ENCODE measurements around the gene YBX3.
A peak's percentile ranks its signal among the peaks of the same experiment; 100 is the strongest.

YBX3 gene

GRCh38 chr12:10721651-10722501, 1.2 kb downstream of the YBX3 start:
- peak; percentile 85 for DNase-seq

DNA sequence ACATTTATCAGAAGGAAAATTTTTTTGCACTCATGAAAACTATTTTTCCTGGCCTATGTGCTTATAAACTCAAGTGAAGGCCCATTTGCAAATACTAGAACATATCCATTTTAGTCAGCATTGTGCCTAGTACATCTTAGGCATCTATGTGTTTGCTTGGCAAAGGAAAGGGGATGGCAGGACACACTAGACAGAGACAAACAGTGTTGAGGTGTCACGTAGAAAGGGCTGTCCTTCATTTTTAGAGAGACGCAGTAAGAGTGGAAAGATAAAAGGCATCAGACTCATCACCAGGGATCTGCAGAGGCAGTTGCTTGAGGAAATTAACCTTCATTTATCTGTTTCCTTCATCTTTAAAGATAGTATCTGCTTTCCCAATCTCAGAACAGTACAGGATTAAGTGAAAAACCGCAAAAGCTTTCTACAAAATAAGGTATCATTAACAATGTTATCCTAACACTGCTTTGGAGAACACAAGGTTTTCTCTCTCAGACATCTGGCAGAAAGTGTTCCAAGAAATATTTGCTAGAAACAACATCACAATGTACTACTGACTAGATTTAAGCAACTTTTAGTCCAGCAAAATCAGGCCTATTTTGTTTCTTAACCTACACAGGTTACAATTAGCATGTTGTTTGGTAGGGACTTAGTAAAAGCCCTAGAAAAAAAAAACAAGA, 2.0 kb downstream of the YBX3 start:
- no peak for DNase-seq

DNA sequence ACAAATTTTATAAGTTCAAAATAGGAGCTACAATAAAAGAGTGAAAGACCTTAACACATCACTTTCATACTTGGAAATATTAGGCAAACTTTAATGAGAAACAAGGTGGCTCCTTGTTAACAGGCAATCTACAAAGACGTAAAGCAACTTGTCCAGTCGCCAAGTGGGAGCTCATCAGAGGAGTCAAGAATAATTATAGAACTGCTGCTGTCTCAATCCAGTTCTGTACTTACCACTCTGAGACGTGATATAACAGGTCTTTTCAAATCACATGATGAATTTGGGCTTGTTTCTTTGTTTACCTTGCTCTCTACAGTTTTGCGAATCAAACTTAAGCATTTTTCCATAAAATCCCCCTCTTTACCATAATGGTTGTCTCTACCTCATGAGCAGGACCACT, 3.6 kb downstream of the YBX3 start:
- DNase-seq = no peak

- no peak for DNase-seq
Observed at GRCh38 chr12:10718279-10718821, 4.8 kb downstream of the YBX3 start.

DNA sequence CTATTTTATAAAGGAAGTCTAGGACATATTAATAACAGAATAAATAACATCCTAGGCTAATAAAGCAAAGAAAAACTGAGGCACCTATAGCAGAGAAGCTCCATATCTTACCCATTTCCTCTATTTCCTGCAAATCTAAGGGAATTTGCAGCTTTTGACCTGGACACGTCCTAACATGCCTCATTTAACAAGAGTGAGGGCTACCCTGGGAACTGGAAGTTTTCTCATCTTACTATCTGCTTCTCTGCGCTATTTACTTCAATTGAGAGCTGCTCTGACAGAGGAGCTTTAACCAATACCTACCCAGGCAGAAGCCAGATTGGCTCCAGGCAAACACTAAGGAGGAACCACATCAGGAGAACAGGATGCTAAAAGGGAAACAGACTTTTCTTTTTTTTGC, 5.7 kb downstream of the YBX3 start:
- DNase-seq = no peak

- DNase-seq = peak; percentile 68
Observed at GRCh38 chr12:10716704-10717315, 6.3 kb downstream of the YBX3 start.

DNA sequence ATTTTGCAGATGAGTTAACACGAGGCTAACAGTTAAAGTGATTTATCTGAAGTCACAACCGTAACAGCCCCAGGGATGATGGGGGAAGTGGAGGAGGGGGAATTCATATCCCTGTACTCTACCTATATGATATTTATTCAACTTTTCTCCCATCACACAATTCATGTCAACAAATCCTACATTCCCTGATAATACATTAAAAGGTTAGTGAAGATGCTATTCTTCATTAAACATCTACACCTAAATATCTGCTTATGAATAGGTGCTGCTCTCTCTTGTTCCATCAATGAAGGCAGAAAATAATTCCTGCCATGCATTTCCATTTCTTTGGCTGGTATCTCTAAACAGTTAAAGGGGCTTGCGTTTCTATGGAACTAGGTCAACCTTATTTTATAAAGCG, 6.8 kb downstream of the YBX3 start:
- no peak for DNase-seq

- DNase-seq = no peak
Observed at GRCh38 chr12:10715491-10715890, 7.6 kb downstream of the YBX3 start.

DNA sequence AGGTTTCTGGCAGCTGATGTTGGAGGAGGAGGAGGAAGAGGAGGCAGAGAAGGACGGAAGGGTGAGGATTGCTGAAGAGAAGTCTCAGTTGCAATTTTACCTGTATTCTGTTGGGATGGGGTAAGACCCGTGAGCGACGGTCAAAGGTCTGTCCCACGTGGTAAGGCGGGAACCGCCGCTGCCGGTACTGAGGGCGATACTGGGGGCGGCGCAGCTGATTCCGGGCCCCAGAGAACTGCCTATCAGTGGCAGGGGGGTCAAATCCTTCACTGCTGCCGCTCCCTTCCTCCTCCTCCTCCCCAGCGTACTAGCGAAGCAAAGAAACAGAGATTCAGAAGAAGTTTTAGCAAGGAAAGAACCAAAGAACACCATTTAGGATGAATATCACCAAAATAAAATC, 13.3 kb downstream of the YBX3 start:
- no peak for DNase-seq

DNA sequence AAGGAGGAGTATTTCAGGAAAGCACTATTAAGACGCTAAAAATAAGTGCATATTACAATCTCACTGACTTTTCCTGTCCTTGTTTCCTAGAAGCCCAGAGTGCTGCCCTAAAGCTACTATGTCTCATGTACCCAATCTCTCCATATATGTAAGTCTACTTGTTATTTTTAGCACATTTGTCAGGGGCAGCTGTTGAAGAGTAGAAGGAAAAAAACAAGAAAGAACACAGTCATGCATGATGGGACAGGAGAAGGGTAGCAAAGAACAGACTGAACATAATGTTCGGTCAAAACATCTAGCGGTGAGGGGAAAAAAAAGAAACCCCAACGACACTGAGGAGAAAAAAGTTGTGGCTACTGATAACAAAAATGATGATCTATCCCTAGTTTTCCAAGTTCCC, 14.3 kb downstream of the YBX3 start:
- no peak for DNase-seq

GRCh38 chr12:10705655-10706054, 17.5 kb downstream of the YBX3 start:
- no peak for DNase-seq

GRCh38 chr12:10701843-10702242, 21.3 kb downstream of the YBX3 start:
- no peak for DNase-seq

GRCh38 chr12:10701131-10701681, 21.9 kb downstream of the YBX3 start:
- DNase-seq = no peak

DNA sequence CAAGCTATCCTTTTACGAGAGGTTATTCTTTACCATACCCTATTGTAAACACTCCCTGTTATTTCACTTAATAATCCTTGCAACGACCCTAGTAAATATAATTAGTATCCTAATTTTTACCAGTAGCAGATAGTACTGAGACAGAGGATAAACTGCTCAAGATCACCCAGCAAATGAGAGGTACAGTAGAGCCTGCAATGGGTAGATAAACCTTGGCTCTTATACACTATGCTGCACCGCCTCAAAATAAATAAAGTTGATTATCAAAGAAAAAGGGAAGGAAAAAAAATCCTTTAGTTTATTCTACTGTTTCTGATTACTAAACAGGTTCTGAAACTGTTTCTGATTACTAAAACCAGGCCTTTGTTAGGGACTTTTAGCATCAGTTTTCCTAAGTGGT, 22.5 kb downstream of the YBX3 start:
- no peak for DNase-seq

GRCh38 chr12:10697862-10698261, 25.3 kb downstream of the YBX3 start:
- no peak for DNase-seq

- no peak for DNase-seq
Observed at GRCh38 chr12:10697156-10697555, 26.0 kb downstream of the YBX3 start.

- no peak for DNase-seq
Observed at GRCh38 chr12:10690906-10691305, 32.2 kb downstream of the YBX3 start.

GRCh38 chr12:10689146-10689545, 34.0 kb downstream of the YBX3 start:
- DNase-seq = no peak

DNA sequence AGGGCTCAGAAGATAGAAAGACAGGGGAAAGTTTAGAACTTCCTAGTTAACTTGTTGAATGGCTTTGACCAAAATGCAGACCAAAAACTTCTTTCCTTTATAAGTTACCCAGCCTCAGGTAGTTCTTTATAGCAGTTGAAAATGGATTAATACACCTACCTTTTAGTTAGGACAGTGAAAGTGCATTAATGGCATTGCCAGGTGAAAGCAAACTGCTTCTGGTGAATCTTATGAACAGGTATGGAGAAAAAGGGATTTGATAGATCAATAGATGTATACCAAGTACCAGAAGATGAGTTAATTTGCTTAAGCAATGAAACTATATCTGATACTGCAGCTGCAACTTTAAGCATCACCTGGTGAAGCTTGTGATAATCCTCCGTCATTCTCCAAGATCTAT, 35.1 kb downstream of the YBX3 start:
- DNase-seq = no peak

DNA sequence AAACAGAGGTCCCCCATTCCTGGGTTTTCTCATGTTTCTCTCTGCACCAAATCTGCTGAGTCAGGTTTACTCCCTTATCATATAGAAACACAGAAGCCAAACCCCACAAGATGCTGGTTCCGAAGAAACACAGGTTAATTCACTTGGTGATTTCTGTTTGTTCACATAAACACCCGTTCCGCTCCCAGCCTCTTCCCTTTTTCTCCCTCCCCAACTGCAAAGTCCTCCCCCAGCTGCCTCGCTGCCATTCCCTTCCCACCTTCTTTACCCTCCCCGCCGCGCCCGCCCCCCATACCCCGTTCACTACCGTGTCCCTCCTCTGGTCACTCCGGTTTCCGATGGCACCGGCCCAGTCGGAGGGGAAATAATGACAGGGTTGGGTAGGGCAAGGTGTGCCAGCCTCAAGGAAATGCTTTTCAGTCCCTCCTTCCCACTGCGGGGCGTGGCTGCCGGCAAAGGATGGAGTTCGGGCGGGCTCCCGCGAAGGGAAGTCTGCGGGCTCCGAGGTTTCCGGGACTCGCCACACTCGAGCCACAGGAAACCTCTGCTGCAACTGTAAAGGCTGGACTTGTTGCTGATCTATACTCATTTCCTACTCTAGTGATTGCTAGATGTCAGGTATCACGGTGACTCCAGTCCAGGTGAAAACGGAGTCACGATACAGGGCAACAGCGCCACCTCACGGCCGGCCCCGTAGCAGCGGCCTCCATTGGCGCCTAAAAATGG, 49.3 kb downstream of the YBX3 start, which contains the start of gene STYK1:
Gene STYK1 (minus strand): TSS at position 394 of the 726 bp plus-strand sequence. CDS start 39,434 bp downstream, outside the sequence.
- peak; percentile 63 for DNase-seq

DNA sequence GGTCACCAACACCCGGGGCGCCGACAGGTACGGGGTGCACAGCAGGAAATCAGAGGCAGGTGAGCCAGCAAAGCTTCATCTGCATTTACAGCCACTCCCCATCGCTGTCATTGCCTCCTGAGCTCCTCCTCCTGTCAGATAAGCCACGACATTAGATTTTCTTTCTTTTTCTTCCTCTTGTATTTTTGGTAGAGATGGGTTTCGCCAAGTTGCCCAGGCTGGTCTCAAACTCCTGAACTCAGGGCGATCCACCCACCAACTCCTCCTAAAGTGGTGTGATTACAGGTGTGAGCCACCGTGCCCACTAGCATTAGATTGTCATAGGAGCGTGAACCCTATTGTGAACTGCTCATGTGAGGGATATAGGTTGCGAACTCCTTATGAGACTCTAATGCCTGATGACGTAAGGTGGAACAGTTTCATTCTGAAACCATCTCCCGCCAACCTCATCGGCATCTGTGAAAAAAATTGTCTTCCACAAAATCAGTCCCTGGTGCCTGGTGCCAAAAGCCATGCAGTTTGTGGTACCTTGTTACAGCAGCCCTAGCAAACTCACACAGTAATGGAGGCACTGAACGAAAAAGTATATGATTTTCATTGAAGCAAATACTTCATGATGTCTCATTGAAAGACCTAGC, 50.8 kb downstream of the YBX3 start:
- no peak for DNase-seq

DNA sequence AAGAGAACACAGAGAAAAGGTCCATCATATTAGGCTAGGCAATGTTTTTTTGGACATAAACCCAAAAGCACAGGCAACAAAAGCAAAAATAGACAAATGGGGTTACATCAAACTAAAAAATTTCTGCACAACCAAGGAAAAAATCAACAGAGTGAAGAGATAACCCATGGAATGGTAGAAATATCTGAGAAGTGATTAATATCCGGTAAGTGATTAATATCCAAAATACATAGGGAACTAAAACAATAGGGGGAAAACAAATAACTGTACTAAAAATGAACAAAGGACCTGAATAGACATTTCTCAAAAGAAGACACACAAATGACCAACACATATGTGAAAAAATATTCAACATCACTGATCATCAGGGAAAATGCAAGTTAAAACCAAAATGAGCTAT, 53.6 kb downstream of the YBX3 start:
- no peak for DNase-seq

All from T1000 (cell line).